Left ventricle myocardium superior (tissue), 1 donor: ENCODE measurements around the gene BCLAF1. TPM values are rescaled to one million over a fixed set of nuclear protein-coding genes. Genes with fewer than 3 reads are reported as not detected.
A peak's percentile ranks its signal among the peaks of the same experiment; 100 is the strongest.
"Not testable (repeated sequence)": the region's sequence is repeated elsewhere in the genome, so short reads cannot be mapped to it uniquely, and the experiment has no call there.

Experiments used
- ATAC-seq: fragments of 200-7000 bp; cut with Tn5 transposase; one replicate; pipeline ENCODE4 v1.9.1; 2020; ENCODE audit warnings: mild to moderate bottlenecking, moderate library complexity
- DNase-seq: peaks from one replicate; pipeline ENCODE4 v3.0.0-alpha.2; 2020
- intact Hi-C: fragments of 100-400 bp; cut with micrococcal nuclease; formaldehyde crosslinking; loops from one replicate; pipeline ENCODE4 v1.11.0; 2022
- total RNA-seq: library from RNA; stranded (reverse); fragmentation: NEBNext Ultra II Directional; extraction: Animal tissue kit (Norgen Biotek cat#: 25700); gene quantifications from one replicate; pipeline ENCODE4 v1.2.1, GENCODE V29; 2021
- donor health status: DM: no; HTN: yes; CAD: no; lungs with severe emphysema.

Gene BCLAF1
- total RNA-seq, 1 donor from 2014 or later: 67.0 TPM

- DNase-seq (no peak), ATAC-seq (no peak)
- intact Hi-C loops: no loop called here
These were observed 34.7 kb downstream of the BCLAF1 start for GRCh38 chr6:136254851-136255466.

- intact Hi-C loops: no loop called here
- ATAC-seq (no peak), DNase-seq (no peak)
These were observed 35.9 kb downstream of the BCLAF1 start for GRCh38 chr6:136253734-136254133.

GRCh38 chr6:136252441-136252840 is 37.2 kb downstream of the BCLAF1 start:
- intact Hi-C loops: no loop called here
- ATAC-seq (no peak), DNase-seq (no peak)

DNA sequence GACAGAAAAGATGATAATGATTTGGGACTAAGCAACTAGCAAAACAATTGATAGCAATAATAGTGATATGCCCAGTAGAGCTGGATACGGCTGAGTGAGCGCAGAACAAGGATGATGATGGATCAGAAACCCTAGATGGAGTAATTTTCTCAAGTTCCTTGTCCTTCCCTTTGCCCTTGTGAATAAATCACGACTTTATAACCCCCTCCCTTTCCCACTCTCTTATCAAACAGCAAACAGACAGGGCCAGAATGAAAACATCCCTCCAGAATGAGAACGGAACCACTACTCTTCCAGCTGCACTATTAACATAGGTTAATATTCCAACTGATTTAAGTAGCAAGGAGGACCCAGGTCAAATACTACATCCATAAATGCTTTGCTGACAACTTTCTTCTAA is 38.3 kb downstream of the BCLAF1 start:
- no peak for ATAC-seq
- no peak for DNase-seq
- intact Hi-C loops: no loop called here

DNA sequence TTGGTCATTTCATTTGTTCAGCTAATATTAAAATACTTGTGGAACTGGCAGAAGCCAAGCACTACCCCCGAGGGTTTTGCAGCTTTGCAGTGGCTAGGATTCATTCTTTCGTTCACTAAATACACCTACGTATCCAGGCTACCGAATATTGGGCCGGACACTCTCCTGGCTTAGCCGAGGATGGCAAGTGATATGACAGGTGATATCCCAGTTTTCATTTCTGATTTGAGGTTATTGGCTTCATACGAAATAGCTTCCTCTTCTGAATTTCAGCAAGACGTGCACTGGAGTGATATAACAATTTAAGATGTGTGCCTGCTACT is 39.0 kb downstream of the BCLAF1 start:
- ATAC-seq: peak; percentile 14
- no peak for DNase-seq
- intact Hi-C loops: no loop called here

- intact Hi-C loops: no loop called here
- DNase-seq (peak; percentile 92), ATAC-seq (peak; percentile 99)
These were observed 39.6 kb downstream of the BCLAF1 start, which contains the start of gene MTFR2 for GRCh38 chr6:136249811-136250685. Gene MTFR2, minus strand, starts transcription at chr6:136250311. Its CDS starts 1,212 bp downstream, at chr6:136249099.

GRCh38 chr6:136249336-136249735 is 40.3 kb downstream of the BCLAF1 start:
- no peak for DNase-seq

DNA sequence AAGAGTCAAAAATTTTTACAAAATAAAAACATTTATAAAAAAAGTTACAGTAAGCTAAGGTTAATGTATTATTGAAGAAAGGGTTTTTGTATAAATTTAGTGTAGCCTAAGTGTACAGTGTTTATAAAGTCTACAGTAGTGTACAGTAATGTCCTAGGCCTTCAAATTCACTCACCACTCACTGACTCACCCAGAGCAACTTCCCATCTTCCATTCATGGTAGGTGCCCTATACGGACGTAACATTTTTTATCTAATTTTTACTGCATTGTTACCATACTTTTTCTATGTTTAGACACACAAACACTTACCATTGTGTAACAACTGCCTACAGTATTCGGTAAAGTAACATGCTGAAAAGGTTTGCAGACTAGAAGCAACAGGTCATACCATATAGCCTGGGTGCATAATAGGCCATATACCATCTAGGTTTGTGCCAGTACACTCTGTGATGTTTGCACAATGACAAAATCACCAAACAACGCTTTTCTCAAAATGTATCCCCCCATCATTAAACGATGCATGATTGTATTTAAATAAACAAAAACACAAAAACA is 45.5 kb downstream of the BCLAF1 start:
- intact Hi-C loops: no loop called here
- DNase-seq (no peak), ATAC-seq (no peak)

More at GRCh38 chr6:136249336-136249735, 40.3 kb downstream of the BCLAF1 start:
- ATAC-seq: no peak
- intact Hi-C loops: no loop called here

- ATAC-seq (peak; percentile 52), DNase-seq (no peak)
- intact Hi-C loops: no loop called here
These were observed 53.0 kb downstream of the BCLAF1 start for GRCh38 chr6:136236466-136237293.

DNA sequence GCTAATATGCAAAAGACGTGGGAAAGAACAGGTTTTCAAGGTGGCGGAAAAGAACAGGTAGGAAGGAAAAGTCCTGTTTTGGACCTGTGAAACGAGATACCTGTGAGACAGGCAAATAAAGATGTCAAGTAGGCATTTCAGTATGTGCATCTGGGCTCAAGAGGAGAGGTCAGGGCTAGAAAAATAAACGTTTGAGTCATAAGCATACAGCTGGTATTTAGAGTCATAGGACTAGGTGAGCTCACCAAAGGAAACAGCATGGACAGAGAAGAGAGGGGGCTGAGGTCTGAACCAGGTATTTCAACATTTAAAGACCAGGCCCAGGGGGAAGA is 54.4 kb downstream of the BCLAF1 start:
- no peak for ATAC-seq
- no peak for DNase-seq
- intact Hi-C loops: no loop called here

GRCh38 chr6:136232701-136233100 is 56.9 kb downstream of the BCLAF1 start:
- ATAC-seq: no peak
- no peak for DNase-seq
- intact Hi-C loops: no loop called here

- ATAC-seq (no peak), DNase-seq (no peak)
- intact Hi-C loops: no loop called here
These were observed 59.3 kb downstream of the BCLAF1 start for GRCh38 chr6:136230219-136230853.

GRCh38 chr6:136228814-136229213 is 60.8 kb downstream of the BCLAF1 start:
- intact Hi-C loops: loop anchor here (5.0 kb wide), 2 partner anchors 192 to 692 kb away; no protein-coding TSS in a partner anchor
- ATAC-seq: no peak
- DNase-seq: no peak

GRCh38 chr6:136226674-136227377 is 62.8 kb downstream of the BCLAF1 start:
- DNase-seq (no peak), ATAC-seq (peak; percentile 43)

DNA sequence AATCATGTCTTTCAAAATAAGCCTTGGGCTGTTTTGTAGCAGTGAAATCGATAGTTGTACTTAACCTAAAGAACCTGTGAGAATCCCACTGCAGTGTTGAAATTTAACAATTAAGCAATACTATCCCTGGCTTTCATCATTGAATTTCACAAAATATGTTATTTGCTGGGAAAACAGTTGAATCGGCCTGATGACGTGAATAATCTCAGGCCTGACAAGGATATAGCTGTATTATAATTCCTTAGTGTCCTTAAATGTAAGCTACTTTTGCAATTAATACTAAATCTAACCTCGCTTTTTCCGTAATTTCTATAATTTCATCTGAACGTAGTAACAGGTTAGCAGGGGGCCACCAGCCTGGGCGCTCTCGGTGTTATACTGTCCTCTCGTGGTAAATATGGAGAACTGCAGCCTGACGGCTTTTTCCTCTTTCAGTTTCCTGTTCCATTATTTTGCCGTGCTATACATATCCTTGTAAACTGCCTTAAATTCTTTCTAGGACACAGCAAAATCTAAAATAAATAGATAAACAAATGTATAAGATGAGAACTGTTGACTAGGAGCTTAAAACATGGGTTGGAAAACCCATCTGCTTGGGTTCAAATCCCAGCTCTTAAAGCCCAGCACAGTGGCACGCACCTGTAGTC is 63.5 kb downstream of the BCLAF1 start:
- peak; percentile 88 for ATAC-seq
- peak; percentile 52 for DNase-seq
- intact Hi-C loops: loop anchor here (5.0 kb wide), 2 partner anchors 189 to 689 kb away; no protein-coding TSS in a partner anchor

More at GRCh38 chr6:136226674-136227377, 62.8 kb downstream of the BCLAF1 start:
- intact Hi-C loops: loop anchor here (5.0 kb wide), 2 partner anchors 190 to 690 kb away; no protein-coding TSS in a partner anchor

- ATAC-seq (no peak), DNase-seq (no peak)
- intact Hi-C loops: loop anchor here (5.0 kb wide), 2 partner anchors 188 to 688 kb away; no protein-coding TSS in a partner anchor
These were observed 64.2 kb downstream of the BCLAF1 start for GRCh38 chr6:136225496-136225895.

DNA sequence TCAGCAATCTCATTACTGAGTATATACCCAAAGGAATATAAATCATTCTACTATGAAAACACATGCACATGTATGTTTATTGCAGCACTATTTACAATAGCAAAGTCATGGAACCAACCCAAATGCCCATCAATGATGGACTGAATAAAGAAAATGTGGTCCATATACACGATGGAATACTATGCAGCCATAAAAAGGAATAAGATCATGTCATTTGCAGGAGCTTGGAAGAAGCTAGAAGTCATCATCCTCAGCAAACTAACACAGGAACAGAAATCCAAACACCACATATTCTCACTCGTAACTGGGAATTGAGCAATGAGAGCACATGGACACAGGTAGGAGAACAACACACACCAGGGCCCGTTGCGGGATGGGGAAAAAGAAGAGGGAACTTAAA is 64.7 kb downstream of the BCLAF1 start:
- not testable (repeated sequence) for DNase-seq, ATAC-seq
- intact Hi-C loops: loop anchor here (5.0 kb wide), 2 partner anchors 188 to 688 kb away; no protein-coding TSS in a partner anchor
